HepG2 (cell line): ENCODE results near the gene SOX13. TPM values are rescaled to one million over a fixed set of nuclear protein-coding genes. Genes with fewer than 3 reads are reported as not detected.

ENCODE experiments used
- ARID4A ChIP-seq: sonication (generic); formaldehyde crosslinking; IDR thresholded peaks from 2 replicates; pipeline ENCODE4 v1.5.0; 2020; ENCODE audit warnings: mild to moderate bottlenecking, missing genetic modification reagents, borderline replicate concordance
- CEBPZ ChIP-seq: IDR thresholded peaks from 2 replicates; pipeline ENCODE4 v1.6.1; 2012; ENCODE audit warnings: low read length, improper control_type of control experiment
- HDAC1 ChIP-seq: sonication (generic); formaldehyde crosslinking; IDR thresholded peaks from 2 replicates; pipeline ENCODE4 v1.5.1; 2020; ENCODE audit warnings: mild to moderate bottlenecking, missing genetic modification reagents
- JUN ChIP-seq: sonication (generic); formaldehyde crosslinking; IDR thresholded peaks from 2 replicates; pipeline ENCODE4 v1.4.0; 2020; ENCODE audit warnings: mild to moderate bottlenecking, missing genetic modification reagents
- NR2C2 ChIP-seq: sonication (generic); formaldehyde crosslinking; IDR thresholded peaks from 2 replicates; pipeline ENCODE4 v1.4.0; 2020; ENCODE audit warnings: missing genetic modification reagents, mild to moderate bottlenecking, moderate library complexity, borderline replicate concordance
- PHF20 ChIP-seq: sonication (generic); formaldehyde crosslinking; IDR thresholded peaks from 2 replicates; pipeline ENCODE4 v1.5.0; 2020; ENCODE audit warnings: mild to moderate bottlenecking, missing genetic modification reagents
- PHF8 ChIP-seq: sonication (generic); formaldehyde crosslinking; IDR thresholded peaks from 2 replicates; pipeline ENCODE4 v1.5.0; 2020; ENCODE audit warnings: missing genetic modification reagents
- SNAPC4 ChIP-seq: sonication (generic); formaldehyde crosslinking; IDR thresholded peaks from 2 replicates; pipeline ENCODE4 v1.4.0; 2020; ENCODE audit warnings: mild to moderate bottlenecking, missing genetic modification reagents
- ZBTB38 ChIP-seq: sonication (generic); formaldehyde crosslinking; IDR thresholded peaks from 2 replicates; pipeline ENCODE4 v1.5.1; 2020; ENCODE audit warnings: mild to moderate bottlenecking, missing genetic modification reagents
- ZFP91 ChIP-seq: sonication (generic); formaldehyde crosslinking; IDR thresholded peaks from 2 replicates; pipeline ENCODE4 v1.9.0; 2022; ENCODE audit warnings: missing genetic modification reagents, mild to moderate bottlenecking, borderline replicate concordance
- ZNF136 ChIP-seq: sonication (generic); formaldehyde crosslinking; IDR thresholded peaks from 2 replicates; pipeline ENCODE4 v1.8.1; 2022; ENCODE audit warnings: low read depth, mild to moderate bottlenecking, moderate library complexity, missing genetic modification reagents
- ZNF704 ChIP-seq: sonication (generic); formaldehyde crosslinking; IDR thresholded peaks from 2 replicates; pipeline ENCODE4 v1.8.1; 2023; ENCODE audit warnings: mild to moderate bottlenecking, inconsistent platforms, moderate library complexity, missing genetic modification reagents, borderline replicate concordance
- ZNF776 ChIP-seq: sonication (generic); formaldehyde crosslinking; IDR thresholded peaks from 2 replicates; pipeline ENCODE4 v1.4.0; 2020; ENCODE audit warnings: mild to moderate bottlenecking, missing genetic modification reagents
- polyA plus RNA-seq, 8 experiments: library from polyadenylated mRNA; depleted of rRNA in 3 of 8; stranded (reverse) in 7 of 8; unstranded in 1 of 8; fragments of >200 nt; fragmentation: Illumina TruSeq in 4 of 8; extraction: Trizol in 4 of 8; gene quantifications; 2 replicates each; pipeline versions ENCODE4 v1.2.1 to v1.2.3, GENCODE V29; 2011 to 2016; ENCODE audit warnings: low read depth in 4 of 8, missing spikeins in 1 of 8, mixed read lengths in 1 of 8; ENCODE audit not compliant: insufficient read depth in 1 of 8
- total RNA-seq, 5 experiments: library from RNA; depleted of rRNA; stranded (reverse); fragments of >200 nt; fragmentation: Illumina TruSeq; extraction: Trizol; gene quantifications; 2 replicates each; pipeline ENCODE4 v1.2.3, GENCODE V29; 2016; ENCODE audit warnings: low read depth in 1 of 5

SOX13 gene
- total and polyA plus RNA-seq, 2 of the 13 experiments (the other 11 are each of a cell fraction or from before 2014, with no cell fraction given): 13.3 to 15.8 TPM

- TF ChIP-seq ZNF704 (CRISPR knock-in tag) (no peak), PHF20 (CRISPR knock-in tag) (peak; percentile 3; the same call in 1 of the 2 replicates), ZNF776 (CRISPR knock-in tag) (peak; percentile 31; the same call in 1 of the 2 replicates), CEBPZ (no peak), PHF8 (0 out of 2 replicates have a peak, but pooled peaks have one; percentile 8), JUN (CRISPR knock-in tag) (no peak), NR2C2 (CRISPR knock-in tag) (no peak), ARID4A (CRISPR knock-in tag) (peak; percentile 49), SNAPC4 (CRISPR knock-in tag) (0 out of 2 replicates have a peak, but pooled peaks have one; percentile 17), ZBTB38 (CRISPR knock-in tag) (0 out of 2 replicates have a peak, but pooled peaks have one; percentile 12), ZNF136 (no peak), ZFP91 (CRISPR knock-in tag) (peak; percentile 53), HDAC1 (CRISPR knock-in tag) (no peak)
Observed at GRCh38 chr1:204075139-204075521, 2.2 kb downstream of the SOX13 start (continued).
